WTC11 (cell line): Measurements from ENCODE around the gene CFHR4. TPM values are rescaled to one million over a fixed set of nuclear protein-coding genes. Genes with fewer than 3 reads are reported as not detected.

ENCODE experiments used
- ATAC-seq: fragments of 200-7000 bp; cut with Tn5 transposase; 2 replicates; pipeline ENCODE4 v1.10.0; 2021; ENCODE audit warnings: mild to moderate bottlenecking, moderate library complexity
- CTCF ChIA-PET: fragments of 300-600 bp; sonication (Branson Sonifier 250); formaldehyde crosslinking; loops from one replicate; lab custom pipeline; 2021; ENCODE audit warnings: antibody characterized with exemption; lab: Charles Lee
- POLR2A ChIA-PET: fragments of 350-600 bp; sonication (Branson Sonifier 250); formaldehyde crosslinking; loops from one replicate; lab custom pipeline; 2021; ENCODE audit warnings: antibody characterized with exemption; lab: Charles Lee
- DNase-seq: peaks from one replicate; pipeline ENCODE4 v3.0.0; 2021; ENCODE audit warnings: low spot score
- H3K27ac Mint-ChIP-seq: 2 replicates; pipeline ENCODE4 v1.8.0; 2021; ENCODE audit warnings: mixed read lengths
- H3K27me3 Mint-ChIP-seq: 2 replicates; pipeline ENCODE4 v1.8.0; 2021; ENCODE audit warnings: low read depth, mild to moderate bottlenecking, moderate library complexity, mixed read lengths
- H3K36me3 Mint-ChIP-seq: 2 replicates; pipeline ENCODE4 v1.8.0; 2021; ENCODE audit warnings: mixed read lengths
- H3K4me1 Mint-ChIP-seq: 2 replicates; pipeline ENCODE4 v1.8.0; 2022; ENCODE audit warnings: mixed read lengths
- H3K4me3 Mint-ChIP-seq: 2 replicates; pipeline ENCODE4 v1.8.0; 2021; ENCODE audit warnings: mild to moderate bottlenecking, moderate library complexity, mixed read lengths
- H3K9me3 Mint-ChIP-seq: 2 replicates; pipeline ENCODE4 v1.8.0; 2021; ENCODE audit warnings: mixed read lengths
- CREM ChIP-seq: sonication (generic); formaldehyde crosslinking; IDR thresholded peaks from 2 replicates; pipeline ENCODE4 v1.8.1; 2022; ENCODE audit warnings: mild to moderate bottlenecking, missing genetic modification reagents, moderate library complexity
- ELF4 ChIP-seq: sonication (generic); formaldehyde crosslinking; IDR thresholded peaks from 2 replicates; pipeline ENCODE4 v1.8.1; 2022; ENCODE audit warnings: low read depth, mild to moderate bottlenecking, moderate library complexity, missing genetic modification reagents
- GABPB1 ChIP-seq: sonication (generic); formaldehyde crosslinking; IDR thresholded peaks from 2 replicates; pipeline ENCODE4 v1.8.1; 2023; ENCODE audit warnings: mild to moderate bottlenecking, missing genetic modification reagents
- NFATC4 ChIP-seq: fragments of 250-450 bp; sonication (Bioruptor Pico); IDR thresholded peaks from 2 replicates; pipeline ENCODE4 v1.9.0; 2021; ENCODE audit warnings: mild to moderate bottlenecking
- NR1H2 ChIP-seq: sonication (generic); formaldehyde crosslinking; IDR thresholded peaks from 2 replicates; pipeline ENCODE4 v1.9.0; 2021; ENCODE audit warnings: mild to moderate bottlenecking, moderate library complexity, missing genetic modification reagents
- NR2C2 ChIP-seq: sonication (generic); formaldehyde crosslinking; IDR thresholded peaks from 2 replicates; pipeline ENCODE4 v1.8.0; 2022; ENCODE audit warnings: mild to moderate bottlenecking, missing genetic modification reagents
- RELA ChIP-seq: sonication (generic); formaldehyde crosslinking; IDR thresholded peaks from 2 replicates; pipeline ENCODE4 v1.8.1; 2022; ENCODE audit warnings: missing genetic modification reagents, mild to moderate bottlenecking, borderline replicate concordance
- TCF7 ChIP-seq: sonication (generic); formaldehyde crosslinking; IDR thresholded peaks from 2 replicates; pipeline ENCODE4 v1.8.0; 2022; ENCODE audit warnings: mild to moderate bottlenecking, low read depth, missing genetic modification reagents, moderate library complexity
- TP53 ChIP-seq: sonication (generic); formaldehyde crosslinking; IDR thresholded peaks from 2 replicates; pipeline ENCODE4 v1.8.1; 2023; ENCODE audit warnings: mild to moderate bottlenecking, missing genetic modification reagents
- ZNF317 ChIP-seq: sonication (generic); formaldehyde crosslinking; IDR thresholded peaks from 2 replicates; pipeline ENCODE4 v1.8.1; 2023; ENCODE audit warnings: low read depth, mild to moderate bottlenecking, moderate library complexity, missing genetic modification reagents, borderline replicate concordance
- ZNF423 ChIP-seq: fragments of 250-450 bp; sonication (Bioruptor Pico); IDR thresholded peaks from 2 replicates; pipeline ENCODE4 v2.1.2; 2022; ENCODE audit warnings: mild to moderate bottlenecking, moderate library complexity
- ZNF671 ChIP-seq: fragments of 250-450 bp; sonication (Bioruptor Pico); IDR thresholded peaks from 2 replicates; pipeline ENCODE4 v1.8.0; 2021; ENCODE audit warnings: mild to moderate bottlenecking
- total RNA-seq: library from RNA; stranded (reverse); gene quantifications from 3 replicates; pipeline ENCODE4 v1.2.3, GENCODE V29; 2021
- TF ChIP-seq, protein P1 (sequence below): sonication (generic); formaldehyde crosslinking; IDR thresholded peaks from 2 replicates; pipeline ENCODE4 v1.8.1; 2022; ENCODE audit warnings: low read depth, mild to moderate bottlenecking, moderate library complexity, missing genetic modification reagents, borderline replicate concordance
- TF ChIP-seq, protein P2 (sequence below): fragments of 250-450 bp; sonication (Bioruptor Pico); IDR thresholded peaks from 2 replicates; pipeline ENCODE4 v2.1.2; 2022; ENCODE audit warnings: mild to moderate bottlenecking, moderate library complexity
- TF ChIP-seq, protein P3 (sequence below): sonication (generic); formaldehyde crosslinking; IDR thresholded peaks from 2 replicates; pipeline ENCODE4 v1.8.1; 2022; ENCODE audit warnings: low read depth, missing genetic modification reagents, borderline replicate concordance
- TF ChIP-seq, protein P4 (sequence below): fragments of 250-450 bp; sonication (Bioruptor Pico); IDR thresholded peaks from 2 replicates; pipeline ENCODE4 v1.8.0; 2021; ENCODE audit warnings: mild to moderate bottlenecking
- TF ChIP-seq, protein P5 (sequence below): sonication (generic); formaldehyde crosslinking; IDR thresholded peaks from 2 replicates; pipeline ENCODE4 v1.8.0; 2022; ENCODE audit warnings: mild to moderate bottlenecking, missing genetic modification reagents
- TF ChIP-seq, protein P6 (sequence below): sonication (generic); formaldehyde crosslinking; IDR thresholded peaks from 2 replicates; pipeline ENCODE4 v1.8.1; 2023; ENCODE audit warnings: mild to moderate bottlenecking, missing genetic modification reagents, moderate library complexity
- TF ChIP-seq, protein P7 (sequence below): sonication (generic); formaldehyde crosslinking; IDR thresholded peaks from 2 replicates; pipeline ENCODE4 v1.8.1; 2023; ENCODE audit warnings: mild to moderate bottlenecking, missing genetic modification reagents, moderate library complexity

The CFHR4 gene
- total RNA-seq, 1 experiment from 2014 or later, result 0.42 TPM

DNA sequence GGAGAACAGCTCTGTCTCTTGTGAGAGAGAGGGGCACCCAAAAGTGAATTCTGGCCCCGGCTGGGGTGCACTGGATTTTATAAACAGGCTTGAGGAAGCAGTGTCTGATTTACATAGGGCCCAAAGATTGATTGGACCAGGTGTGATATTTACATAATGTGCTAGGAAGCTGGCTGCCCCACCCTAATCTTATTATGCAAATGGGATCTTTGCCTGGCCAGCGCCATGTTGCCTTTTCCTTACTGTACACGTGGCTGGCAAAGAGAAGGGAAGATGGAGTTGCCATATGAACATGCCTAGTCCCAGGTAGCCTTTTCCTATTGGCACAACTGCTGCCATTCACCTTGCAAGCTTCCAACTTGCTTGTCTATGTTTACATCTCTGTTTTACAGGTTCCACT, 29.0 kb upstream of the CFHR4 start:
- Mint-ChIP-seq H3K36me3 (no peaks in the 10 kb centered on the region), H3K4me3 (no peak overlapping the region), H3K27ac (no peak overlapping the region), H3K9me3 (peaks cover 6% of the 10 kb centered on the region; the same call in 1 of the 2 replicates), H3K4me1 (no peaks in the 10 kb centered on the region), H3K27me3 (no peaks in the 10 kb centered on the region)
- TF ChIP-seq GABPB1 (CRISPR knock-in tag) (no peak), TCF7 (CRISPR knock-in tag) (no peak)
- TF ChIP-seq, protein P1, sequence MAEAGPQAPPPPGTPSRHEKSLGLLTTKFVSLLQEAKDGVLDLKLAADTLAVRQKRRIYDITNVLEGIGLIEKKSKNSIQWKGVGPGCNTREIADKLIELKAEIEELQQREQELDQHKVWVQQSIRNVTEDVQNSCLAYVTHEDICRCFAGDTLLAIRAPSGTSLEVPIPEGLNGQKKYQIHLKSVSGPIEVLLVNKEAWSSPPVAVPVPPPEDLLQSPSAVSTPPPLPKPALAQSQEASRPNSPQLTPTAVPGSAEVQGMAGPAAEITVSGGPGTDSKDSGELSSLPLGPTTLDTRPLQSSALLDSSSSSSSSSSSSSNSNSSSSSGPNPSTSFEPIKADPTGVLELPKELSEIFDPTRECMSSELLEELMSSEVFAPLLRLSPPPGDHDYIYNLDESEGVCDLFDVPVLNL, result no peak
- TF ChIP-seq, protein P2, sequence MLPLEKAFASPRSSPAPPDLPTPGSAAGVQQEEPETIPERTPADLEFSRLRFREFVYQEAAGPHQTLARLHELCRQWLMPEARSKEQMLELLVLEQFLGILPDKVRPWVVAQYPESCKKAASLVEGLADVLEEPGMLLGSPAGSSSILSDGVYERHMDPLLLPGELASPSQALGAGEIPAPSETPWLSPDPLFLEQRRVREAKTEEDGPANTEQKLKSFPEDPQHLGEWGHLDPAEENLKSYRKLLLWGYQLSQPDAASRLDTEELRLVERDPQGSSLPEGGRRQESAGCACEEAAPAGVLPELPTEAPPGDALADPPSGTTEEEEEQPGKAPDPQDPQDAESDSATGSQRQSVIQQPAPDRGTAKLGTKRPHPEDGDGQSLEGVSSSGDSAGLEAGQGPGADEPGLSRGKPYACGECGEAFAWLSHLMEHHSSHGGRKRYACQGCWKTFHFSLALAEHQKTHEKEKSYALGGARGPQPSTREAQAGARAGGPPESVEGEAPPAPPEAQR (CRISPR knock-in tag), result no peak
- ATAC-seq, result no peak
- CTCF ChIA-PET, result no interaction called here
- POLR2A ChIA-PET, result no interaction called here
- no peak for DNase-seq

DNA sequence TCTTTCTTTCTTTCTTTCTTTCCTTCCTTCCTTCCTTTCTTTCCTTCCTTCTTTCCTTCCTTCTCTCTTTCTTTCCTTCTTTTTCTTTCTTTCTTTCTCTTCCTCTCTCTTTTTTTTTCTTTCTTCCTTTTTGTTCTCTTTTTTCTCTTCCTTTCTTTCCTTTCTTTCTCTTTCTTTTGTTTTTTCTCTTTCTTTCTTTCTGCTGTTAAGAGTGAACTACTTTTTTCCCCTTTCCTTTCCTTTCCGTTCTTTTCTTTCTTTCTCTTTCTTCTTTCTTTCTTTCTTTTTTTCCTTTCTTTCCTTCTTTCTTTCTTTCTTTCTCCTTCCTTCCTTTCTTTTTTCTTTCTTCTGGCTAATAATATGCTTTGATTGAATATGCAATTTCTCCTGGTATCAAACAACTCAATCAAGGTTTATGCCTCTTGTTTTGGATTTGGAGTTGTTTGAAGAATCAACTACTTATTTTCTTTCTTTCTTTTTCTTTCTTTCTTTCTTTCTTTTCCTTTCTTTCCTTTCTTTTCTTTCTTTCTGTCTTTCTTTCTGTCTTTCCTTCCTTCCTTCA, 27.4 kb upstream of the CFHR4 start:
- ATAC-seq (no peak), DNase-seq (no peak)
- Mint-ChIP-seq H3K27me3 (no peaks in the 10 kb centered on the region), H3K4me3 (no peak overlapping the region), H3K36me3 (no peaks in the 10 kb centered on the region), H3K27ac (no peak overlapping the region), H3K9me3 (peaks cover 6% of the 10 kb centered on the region; the same call in 1 of the 2 replicates), H3K4me1 (no peaks in the 10 kb centered on the region)
- TF ChIP-seq, protein P3, sequence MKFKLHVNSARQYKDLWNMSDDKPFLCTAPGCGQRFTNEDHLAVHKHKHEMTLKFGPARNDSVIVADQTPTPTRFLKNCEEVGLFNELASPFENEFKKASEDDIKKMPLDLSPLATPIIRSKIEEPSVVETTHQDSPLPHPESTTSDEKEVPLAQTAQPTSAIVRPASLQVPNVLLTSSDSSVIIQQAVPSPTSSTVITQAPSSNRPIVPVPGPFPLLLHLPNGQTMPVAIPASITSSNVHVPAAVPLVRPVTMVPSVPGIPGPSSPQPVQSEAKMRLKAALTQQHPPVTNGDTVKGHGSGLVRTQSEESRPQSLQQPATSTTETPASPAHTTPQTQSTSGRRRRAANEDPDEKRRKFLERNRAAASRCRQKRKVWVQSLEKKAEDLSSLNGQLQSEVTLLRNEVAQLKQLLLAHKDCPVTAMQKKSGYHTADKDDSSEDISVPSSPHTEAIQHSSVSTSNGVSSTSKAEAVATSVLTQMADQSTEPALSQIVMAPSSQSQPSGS (CRISPR knock-in tag), result no peak
- TF ChIP-seq ZNF317 (no peak), RELA (CRISPR knock-in tag) (no peak), NR2C2 (CRISPR knock-in tag) (no peak), ZNF423 (CRISPR knock-in tag) (no peak), ZNF671 (CRISPR knock-in tag) (no peak), NR1H2 (CRISPR knock-in tag) (no peak), TP53 (CRISPR knock-in tag) (no peak), ELF4 (CRISPR knock-in tag) (no peak), CREM (CRISPR knock-in tag) (no peak), NFATC4 (no peak)
- TF ChIP-seq, protein P4, sequence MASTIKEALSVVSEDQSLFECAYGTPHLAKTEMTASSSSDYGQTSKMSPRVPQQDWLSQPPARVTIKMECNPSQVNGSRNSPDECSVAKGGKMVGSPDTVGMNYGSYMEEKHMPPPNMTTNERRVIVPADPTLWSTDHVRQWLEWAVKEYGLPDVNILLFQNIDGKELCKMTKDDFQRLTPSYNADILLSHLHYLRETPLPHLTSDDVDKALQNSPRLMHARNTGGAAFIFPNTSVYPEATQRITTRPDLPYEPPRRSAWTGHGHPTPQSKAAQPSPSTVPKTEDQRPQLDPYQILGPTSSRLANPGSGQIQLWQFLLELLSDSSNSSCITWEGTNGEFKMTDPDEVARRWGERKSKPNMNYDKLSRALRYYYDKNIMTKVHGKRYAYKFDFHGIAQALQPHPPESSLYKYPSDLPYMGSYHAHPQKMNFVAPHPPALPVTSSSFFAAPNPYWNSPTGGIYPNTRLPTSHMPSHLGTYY (CRISPR knock-in tag), result no peak
- TF ChIP-seq, protein P5, sequence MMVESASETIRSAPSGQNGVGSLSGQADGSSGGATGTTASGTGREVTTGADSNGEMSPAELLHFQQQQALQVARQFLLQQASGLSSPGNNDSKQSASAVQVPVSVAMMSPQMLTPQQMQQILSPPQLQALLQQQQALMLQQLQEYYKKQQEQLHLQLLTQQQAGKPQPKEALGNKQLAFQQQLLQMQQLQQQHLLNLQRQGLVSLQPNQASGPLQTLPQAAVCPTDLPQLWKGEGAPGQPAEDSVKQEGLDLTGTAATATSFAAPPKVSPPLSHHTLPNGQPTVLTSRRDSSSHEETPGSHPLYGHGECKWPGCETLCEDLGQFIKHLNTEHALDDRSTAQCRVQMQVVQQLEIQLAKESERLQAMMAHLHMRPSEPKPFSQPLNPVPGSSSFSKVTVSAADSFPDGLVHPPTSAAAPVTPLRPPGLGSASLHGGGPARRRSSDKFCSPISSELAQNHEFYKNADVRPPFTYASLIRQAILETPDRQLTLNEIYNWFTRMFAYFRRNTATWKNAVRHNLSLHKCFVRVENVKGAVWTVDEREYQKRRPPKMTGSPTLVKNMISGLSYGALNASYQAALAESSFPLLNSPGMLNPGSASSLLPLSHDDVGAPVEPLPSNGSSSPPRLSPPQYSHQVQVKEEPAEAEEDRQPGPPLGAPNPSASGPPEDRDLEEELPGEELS (CRISPR knock-in tag), result no peak
- TF ChIP-seq, protein P6, sequence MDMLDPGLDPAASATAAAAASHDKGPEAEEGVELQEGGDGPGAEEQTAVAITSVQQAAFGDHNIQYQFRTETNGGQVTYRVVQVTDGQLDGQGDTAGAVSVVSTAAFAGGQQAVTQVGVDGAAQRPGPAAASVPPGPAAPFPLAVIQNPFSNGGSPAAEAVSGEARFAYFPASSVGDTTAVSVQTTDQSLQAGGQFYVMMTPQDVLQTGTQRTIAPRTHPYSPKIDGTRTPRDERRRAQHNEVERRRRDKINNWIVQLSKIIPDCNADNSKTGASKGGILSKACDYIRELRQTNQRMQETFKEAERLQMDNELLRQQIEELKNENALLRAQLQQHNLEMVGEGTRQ, result no peak
- TF ChIP-seq, protein P7, sequence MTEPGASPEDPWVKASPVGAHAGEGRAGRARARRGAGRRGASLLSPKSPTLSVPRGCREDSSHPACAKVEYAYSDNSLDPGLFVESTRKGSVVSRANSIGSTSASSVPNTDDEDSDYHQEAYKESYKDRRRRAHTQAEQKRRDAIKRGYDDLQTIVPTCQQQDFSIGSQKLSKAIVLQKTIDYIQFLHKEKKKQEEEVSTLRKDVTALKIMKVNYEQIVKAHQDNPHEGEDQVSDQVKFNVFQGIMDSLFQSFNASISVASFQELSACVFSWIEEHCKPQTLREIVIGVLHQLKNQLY (CRISPR knock-in tag), result no peak
- POLR2A ChIA-PET, result no interaction called here
- CTCF ChIA-PET, result no interaction called here
